Measurements from ENCODE around the gene NRM.
"Not testable (repeated sequence)": the region's sequence is repeated elsewhere in the genome, so short reads cannot be mapped to it uniquely, and the experiment has no call there.

Gene NRM

GRCh38 chr6:30687659-30688431 is 2.9 kb downstream of the NRM start:
- DNase-seq = no peak

GRCh38 chr6:30686908-30687658 is 3.7 kb downstream of the NRM start:
- peak; percentile 92 for DNase-seq

GRCh38 chr6:30686009-30686907 is 4.5 kb downstream of the NRM start, which contains the start of gene PPP1R18:
Gene PPP1R18, minus strand, starts transcription at chr6:30686645. Its CDS starts 627 bp downstream, at chr6:30686018.
- peak; percentile 61 to 68 for DNase-seq

GRCh38 chr6:30685157-30686008 is 5.4 kb downstream of the NRM start:
- peak; percentile 39 to 43 for DNase-seq

DNA sequence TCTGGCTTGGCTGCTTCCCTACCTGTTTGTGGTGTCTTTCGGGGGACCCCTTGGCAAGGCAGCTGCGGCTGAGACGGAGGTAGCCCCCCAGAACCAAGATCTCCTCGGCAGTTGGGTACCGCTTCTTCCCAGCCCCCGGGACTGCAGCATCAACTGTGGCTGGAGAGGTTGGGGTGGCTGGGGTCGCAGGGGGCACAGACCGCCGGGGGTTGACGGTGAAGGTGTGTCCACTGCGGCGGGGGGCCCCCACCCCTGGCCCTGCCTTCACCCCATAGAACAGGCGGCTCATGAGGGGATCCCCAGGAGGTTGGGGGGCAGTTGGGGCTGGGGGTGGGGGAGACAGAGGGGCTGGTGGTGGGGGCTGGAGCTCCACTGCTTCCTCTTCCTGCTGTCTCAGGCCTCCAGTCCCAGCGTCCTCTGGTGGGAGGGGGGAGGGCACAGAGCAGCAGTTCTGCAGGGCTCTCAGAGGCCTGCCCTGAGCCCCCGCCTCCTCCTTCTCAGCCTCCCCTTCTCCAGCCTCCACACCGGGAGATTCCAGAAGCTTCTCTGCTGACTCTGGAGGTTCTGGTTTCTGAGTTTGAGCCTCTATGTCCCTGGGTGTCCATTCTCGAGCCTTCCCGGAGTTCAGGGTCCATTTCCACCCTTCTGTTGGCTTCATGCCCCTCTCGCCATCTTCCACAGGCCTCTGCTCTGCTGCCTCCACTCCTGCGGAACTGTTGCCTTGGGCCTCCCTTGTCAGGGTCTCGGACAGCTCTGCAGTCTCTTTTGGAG is 6.2 kb downstream of the NRM start:
- DNase-seq = peak; percentile 80 to 85

GRCh38 chr6:30683980-30684338 is 6.8 kb downstream of the NRM start:
- no peak for DNase-seq

- no peak for DNase-seq
Measured at GRCh38 chr6:30683183-30683979, 7.4 kb downstream of the NRM start.

DNA sequence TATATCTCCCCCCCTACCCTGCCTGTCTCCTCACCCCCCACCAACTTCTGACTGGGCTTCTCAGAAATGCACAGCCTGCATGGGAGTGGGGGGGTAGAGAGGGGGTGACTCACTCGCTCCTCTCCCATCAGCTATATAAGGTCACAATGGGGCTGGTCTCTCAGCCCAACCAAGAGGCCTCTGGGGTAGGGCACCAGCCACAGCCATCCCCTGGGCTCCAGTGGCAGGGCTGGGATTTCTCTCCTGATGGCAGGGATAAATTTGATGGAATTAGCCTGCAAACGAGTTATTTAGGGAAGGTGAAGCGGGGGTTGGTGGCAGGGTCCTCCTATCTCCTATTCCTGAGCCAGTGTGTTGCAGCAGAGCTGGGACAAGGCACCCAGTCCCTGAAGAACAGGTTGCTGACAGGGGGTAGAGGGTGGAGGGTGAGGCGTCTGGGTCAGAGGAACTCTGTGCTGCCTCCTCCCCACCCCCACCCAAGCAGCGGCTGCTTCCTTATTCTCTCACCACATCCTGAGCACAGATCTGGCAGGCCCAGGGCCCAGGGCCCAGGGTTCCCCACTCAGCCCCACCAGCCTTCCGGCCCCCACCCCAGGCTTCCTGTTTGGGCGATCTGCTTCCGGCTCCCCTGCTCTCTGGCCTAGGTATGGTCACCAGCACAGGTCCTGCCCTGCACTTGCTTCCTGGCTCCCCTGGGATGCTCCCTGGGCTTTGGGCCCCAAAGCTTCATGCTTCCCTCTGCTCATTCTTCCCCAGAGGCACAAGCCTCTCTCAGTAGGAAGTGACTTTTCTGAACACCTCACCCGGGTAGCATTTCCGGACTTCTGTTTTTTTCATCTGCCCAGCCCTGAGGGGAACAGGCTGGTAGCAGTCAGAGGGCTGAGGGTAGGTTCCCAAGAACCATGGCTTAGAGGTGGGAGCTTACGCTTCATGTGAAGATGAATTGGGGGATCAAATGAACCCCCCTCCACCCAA is 8.4 kb downstream of the NRM start:
- peak; percentile 98 to 99 for DNase-seq

GRCh38 chr6:30681766-30682142 is 9.0 kb downstream of the NRM start:
- no peak for DNase-seq

DNA sequence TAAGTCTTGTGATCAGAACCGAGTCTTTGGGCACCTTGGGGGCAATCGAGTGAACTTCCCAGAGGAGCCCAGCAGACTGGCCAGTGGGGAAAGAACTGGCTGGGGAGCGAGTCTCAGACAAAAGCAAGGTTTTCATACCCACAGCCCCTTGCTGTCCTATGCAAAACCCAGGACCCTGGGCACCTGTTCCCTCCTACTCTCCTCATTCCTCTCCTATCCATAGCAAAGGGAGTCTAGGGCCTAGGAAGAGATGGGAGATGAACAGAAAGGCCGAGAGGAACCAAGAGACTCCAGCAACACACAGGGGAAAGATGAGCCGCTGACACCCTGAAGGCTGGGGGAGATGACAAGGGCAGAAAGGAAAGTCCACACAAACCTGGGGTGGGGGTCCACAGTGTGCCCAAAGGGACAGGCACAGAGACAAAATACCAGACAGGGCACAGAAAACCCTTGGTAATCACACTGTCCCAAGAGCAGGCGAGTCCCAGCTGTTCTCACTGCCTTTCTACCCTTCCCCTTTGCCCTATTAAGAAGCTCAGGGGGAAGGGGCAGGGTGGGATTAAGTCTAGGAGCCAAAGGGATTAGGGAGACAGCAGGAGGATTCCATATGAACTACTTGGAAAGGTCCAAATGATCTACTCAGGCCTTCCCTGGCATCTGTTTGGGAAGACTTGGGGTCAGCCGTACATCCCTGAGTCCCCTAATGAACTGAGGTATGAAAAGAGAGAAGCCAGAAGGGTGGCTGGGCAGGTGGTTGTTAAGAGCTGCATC is 10.8 kb downstream of the NRM start:
- no peak for DNase-seq

DNA sequence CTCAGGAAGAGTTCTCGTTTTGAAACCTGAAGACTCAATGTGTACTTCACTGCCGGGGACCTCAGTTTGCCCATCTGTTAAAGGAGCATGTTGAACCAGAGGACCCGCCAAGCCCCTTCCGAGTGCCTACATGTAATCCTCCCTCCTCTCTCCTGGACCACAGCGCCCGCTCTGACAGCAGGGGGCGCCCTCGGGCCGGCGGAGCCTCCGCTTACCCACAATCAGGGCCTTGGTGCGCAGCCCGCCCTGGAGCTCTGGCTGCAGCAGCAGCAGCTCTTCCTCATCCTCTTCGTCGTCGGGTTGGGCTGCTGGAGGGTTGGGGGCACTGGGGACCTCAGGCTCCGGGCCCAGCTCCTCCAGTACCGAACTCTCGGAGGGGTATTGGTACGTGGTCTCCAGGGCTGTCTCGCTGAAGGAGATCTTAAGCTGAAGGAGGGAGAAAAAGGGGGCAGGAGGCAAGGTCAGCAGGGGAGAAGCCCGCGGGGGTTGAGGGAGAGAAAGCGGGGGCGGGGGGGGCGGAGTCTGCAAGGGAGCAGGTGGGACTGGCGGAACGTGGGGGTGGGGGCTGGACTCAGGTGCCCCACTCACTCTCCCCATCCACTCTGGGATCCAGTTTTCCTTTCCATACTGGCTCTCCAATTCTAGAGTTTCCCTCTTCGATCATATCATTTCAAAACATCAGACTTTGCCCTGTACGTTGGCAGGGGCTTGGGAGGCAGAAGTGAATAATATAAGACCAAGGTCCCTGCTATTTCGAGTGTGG is 11.6 kb downstream of the NRM start:
- DNase-seq = peak; percentile 62 to 73

DNA sequence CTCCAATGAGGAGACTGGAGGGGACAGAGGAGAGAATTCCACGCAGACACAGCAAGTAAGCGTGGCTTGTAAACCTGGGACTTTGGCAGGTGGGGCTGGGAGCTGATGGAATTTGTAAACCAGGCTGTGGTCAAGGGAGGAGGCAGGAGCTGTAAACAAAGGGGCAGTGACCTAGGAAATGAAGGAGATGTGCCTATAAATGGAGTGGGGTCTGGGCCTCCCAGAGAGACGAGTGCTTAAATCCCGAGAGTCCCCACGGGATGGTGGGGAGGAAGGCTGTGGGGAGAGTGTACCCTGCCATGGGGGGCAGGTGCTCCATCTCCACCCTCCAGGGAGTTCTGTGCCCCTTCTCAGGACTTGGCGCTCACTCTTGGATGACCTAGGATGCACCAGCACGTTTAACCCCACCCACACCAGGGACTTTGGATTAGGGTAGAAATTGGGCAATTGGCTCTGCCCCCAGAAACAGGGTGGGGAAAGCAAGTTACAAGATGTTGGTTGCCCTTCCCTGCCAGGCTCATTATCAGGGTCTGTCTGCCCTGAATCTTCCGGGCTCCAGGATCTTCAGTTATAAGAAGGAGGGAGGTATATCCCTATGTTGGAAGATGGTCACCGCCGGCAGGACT is 14.0 kb downstream of the NRM start:
- DNase-seq = no peak

DNA sequence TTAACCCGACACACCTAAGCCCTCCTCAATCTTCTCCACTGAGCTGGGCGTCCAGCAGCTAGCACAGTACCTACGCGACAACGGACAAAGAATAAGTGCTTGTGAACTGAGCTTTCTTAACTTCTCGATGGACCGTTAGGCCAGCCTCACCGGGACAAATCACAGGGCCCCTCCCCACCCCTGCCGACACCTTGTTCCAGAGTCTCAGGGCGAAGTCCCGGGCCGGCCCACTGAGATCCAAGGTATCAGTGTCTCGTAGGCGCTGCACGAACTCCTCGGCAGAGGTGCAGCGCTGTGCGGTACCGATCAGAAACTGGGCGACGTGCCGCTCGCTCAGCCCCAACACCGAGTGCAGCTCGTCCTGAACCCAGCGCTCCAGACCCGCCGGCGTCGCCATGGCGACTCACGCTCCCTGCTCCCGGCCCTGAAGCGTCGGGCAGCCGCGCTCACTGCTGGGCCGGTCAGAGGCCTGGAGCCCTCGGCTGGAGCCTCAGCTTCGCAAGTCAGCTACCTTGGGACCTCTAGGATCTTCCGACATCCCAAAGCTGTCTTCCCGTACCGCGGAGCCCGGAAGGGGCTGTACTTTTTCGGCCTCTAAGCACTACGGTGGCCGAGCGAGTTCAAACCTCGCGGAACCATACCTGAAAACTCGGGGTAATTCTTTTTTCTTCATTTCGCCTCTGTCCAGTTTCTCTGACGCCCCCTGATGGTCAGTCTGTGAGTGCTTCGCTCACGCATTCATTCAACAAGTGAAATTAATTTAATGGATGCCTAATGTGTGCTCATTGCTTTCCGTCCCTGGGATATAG is 18.1 kb downstream of the NRM start, which contains the start of gene DHX16:
DHX16 (minus strand) TSS at position 562 of the 809 bp plus-strand sequence; CDS start at position 397, 165 bp downstream.
- DNase-seq = peak; percentile 96 to 97

DNA sequence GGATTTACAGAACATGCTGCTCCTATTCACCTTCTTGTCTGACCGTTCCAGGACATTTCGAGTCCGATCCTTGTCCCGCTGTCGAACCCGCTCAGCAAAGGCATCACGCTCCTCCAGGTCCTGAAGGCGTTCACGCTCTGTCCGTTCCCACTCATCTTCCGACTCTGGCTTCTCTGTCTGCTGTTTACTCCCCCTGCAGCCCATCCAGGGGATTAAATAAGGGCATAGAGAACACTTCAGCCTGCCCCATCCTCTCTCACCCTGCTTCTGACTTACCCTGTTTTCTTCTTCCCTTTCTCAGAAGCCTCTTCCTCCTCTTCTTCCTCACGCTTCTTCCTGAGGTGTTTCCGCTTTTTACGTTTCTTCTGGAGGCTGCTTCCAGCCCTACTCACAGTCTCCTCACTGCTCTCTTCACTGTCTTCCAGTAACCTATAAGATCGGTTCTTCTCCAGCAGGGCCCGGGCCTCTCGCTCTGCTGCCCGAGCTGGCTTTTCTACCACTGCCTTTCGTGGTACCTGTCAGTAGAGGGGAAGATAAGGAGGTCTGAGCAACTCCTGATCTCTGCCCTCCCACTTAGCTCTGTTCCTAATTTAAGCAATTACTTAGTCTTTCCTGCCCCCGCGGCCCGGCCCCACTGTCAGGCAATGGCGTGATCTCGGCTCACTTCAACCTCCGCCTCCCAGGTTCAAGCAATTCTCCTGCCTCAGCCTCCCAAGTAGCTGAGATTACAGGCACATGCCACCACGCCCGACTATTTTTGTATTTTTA is 19.8 kb downstream of the NRM start:
- peak; percentile 68 to 79 for DNase-seq

- DNase-seq = not testable (repeated sequence)
Measured at GRCh38 chr6:30666300-30666699, 24.5 kb downstream of the NRM start.

All from Kasumi-1 (cell line).